ENCODE results near the gene ZACN.

Gene ZACN

GRCh38 chr17:76063875-76064546 is 15.0 kb upstream of the ZACN start:
- no peak overlapping the region for H2AFZ ChIP-seq (ENCODE audit: low read length)
- TF ChIP-seq EZH2 (optimal IDR thresholded peaks at IDR 0.05; ENCODE audit: low read depth, low read length), result no peak
- no peak for TF ChIP-seq EZH2phosphoT487 (IDR thresholded peaks at IDR 0.05; ENCODE audit: low read length)
- no peak for TF ChIP-seq CTCF (IDR thresholded peaks at IDR 0.05; ENCODE audit: low read length)
- H3K9ac ChIP-seq (ENCODE audit: low read length), result no peak overlapping the region
- H4K20me1 ChIP-seq (ENCODE audit: insufficient read depth, low read length), result no peaks in the 10 kb centered on the region
- no peak for DNase-seq
- H3K4me2 ChIP-seq (ENCODE audit: low read depth, low read length), result no peak overlapping the region
- H3K27me3 ChIP-seq (replicated peaks; ENCODE audit: insufficient read depth, low read length), result no peaks in the 10 kb centered on the region
- H3K36me3 ChIP-seq (replicated peaks; ENCODE audit: insufficient read depth, low read length), result peaks cover 34% of the 10 kb centered on the region; the same call in 1 of the 2 replicates
- H3K9me3 ChIP-seq (replicated peaks; ENCODE audit: insufficient read depth, low read length), result no peaks in the 10 kb centered on the region
- no peaks in the 10 kb centered on the region for H3K4me1 ChIP-seq (ENCODE audit: low read length)
- H3K9me2 ChIP-seq (replicated peaks; ENCODE audit: insufficient read depth, low read length), result no peaks in the 10 kb centered on the region
- no peaks in the 10 kb centered on the region for H3F3A ChIP-seq (ENCODE audit: insufficient read depth, low read length)
- H3K79me2 ChIP-seq (ENCODE audit: low read length), result peaks cover 33% of the 10 kb centered on the region
- no peak overlapping the region for H3K4me3 ChIP-seq (ENCODE audit: low read length)
- H3K27ac ChIP-seq (ENCODE audit: low read length), result no peak overlapping the region

- no peak overlapping the region for H3K4me2 ChIP-seq (ENCODE audit: low read depth, low read length)
These were observed 13.2 kb upstream of the ZACN start for GRCh38 chr17:76065775-76066174.

DNA sequence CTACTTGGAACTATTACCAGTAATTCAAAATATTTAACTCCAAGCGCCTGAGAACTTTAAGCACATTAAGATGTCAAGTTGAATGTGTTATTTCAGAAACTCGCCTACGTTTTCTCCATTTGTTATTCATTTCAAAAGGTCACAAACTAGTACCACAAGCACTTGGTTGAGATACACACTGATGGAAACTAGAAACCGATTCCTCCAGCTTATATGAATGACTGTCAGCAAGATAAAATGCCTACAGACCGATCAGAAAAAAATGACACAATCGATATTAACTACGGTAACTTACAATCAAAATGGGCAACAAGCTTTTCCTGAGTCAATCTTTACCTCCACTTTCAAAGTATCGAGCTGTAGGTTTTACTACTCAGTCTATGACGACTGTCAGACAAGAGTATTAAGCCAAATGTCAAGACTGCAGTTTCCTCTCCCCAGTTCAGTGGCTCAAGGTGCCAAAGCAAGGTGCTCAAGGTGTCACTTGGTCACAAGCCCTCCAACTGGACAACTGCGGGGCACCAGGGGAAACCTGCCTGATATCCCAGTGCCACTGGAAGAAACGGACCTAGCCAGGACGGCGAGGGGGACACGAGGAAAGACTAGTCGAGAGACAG is 7.3 kb upstream of the ZACN start:
- H2AFZ ChIP-seq (ENCODE audit: low read length), result peak overlapping the region; percentile 99
- H4K20me1 ChIP-seq (ENCODE audit: insufficient read depth, low read length), result no peaks in the 10 kb centered on the region
- H3K9ac ChIP-seq (ENCODE audit: low read length), result peak overlapping the region; percentile 91
- no peaks in the 10 kb centered on the region; the same call in 1 of the 2 replicates for H3F3A ChIP-seq (ENCODE audit: insufficient read depth, low read length)
- H3K27ac ChIP-seq (ENCODE audit: low read length), result peak overlapping the region; percentile 51; the same call in 1 of the 2 replicates
- H3K36me3 ChIP-seq (replicated peaks; ENCODE audit: insufficient read depth, low read length), result 0 out of 2 replicates have a peak, but pooled peaks cover 5% of the 10 kb centered on the region
- H3K9me2 ChIP-seq (replicated peaks; ENCODE audit: insufficient read depth, low read length), result no peaks in the 10 kb centered on the region
- peak overlapping the region; percentile 97 for H3K4me2 ChIP-seq (ENCODE audit: low read depth, low read length)
- H3K27me3 ChIP-seq (replicated peaks; ENCODE audit: insufficient read depth, low read length), result peaks cover 25% of the 10 kb centered on the region
- peaks cover 9% of the 10 kb centered on the region for H3K4me1 ChIP-seq (ENCODE audit: low read length)
- TF ChIP-seq EZH2 (optimal IDR thresholded peaks at IDR 0.05; ENCODE audit: low read depth, low read length), result no peak
- TF ChIP-seq CTCF (IDR thresholded peaks at IDR 0.05; ENCODE audit: low read length), result no peak
- TF ChIP-seq EZH2phosphoT487 (IDR thresholded peaks at IDR 0.05; ENCODE audit: low read length), result no peak
- H3K4me3 ChIP-seq (ENCODE audit: low read length), result peak overlapping the region; percentile 85
- H3K9me3 ChIP-seq (replicated peaks; ENCODE audit: insufficient read depth, low read length), result no peaks in the 10 kb centered on the region
- H3K79me2 ChIP-seq (ENCODE audit: low read length), result peaks cover 61% of the 10 kb centered on the region
- DNase-seq, result peak; percentile 30

More at GRCh38 chr17:76065775-76066174, 13.2 kb upstream of the ZACN start:
- Histone ChIP-seq H3F3A (ENCODE audit: insufficient read depth, low read length) (no peaks in the 10 kb centered on the region), H3K36me3 (replicated peaks; ENCODE audit: insufficient read depth, low read length) (peaks cover 27% of the 10 kb centered on the region; the same call in 1 of the 2 replicates), H2AFZ (ENCODE audit: low read length) (no peak overlapping the region), H3K4me1 (ENCODE audit: low read length) (peaks cover 6% of the 10 kb centered on the region), H3K9ac (ENCODE audit: low read length) (no peak overlapping the region), H4K20me1 (ENCODE audit: insufficient read depth, low read length) (no peaks in the 10 kb centered on the region), H3K9me3 (replicated peaks; ENCODE audit: insufficient read depth, low read length) (no peaks in the 10 kb centered on the region), H3K27me3 (replicated peaks; ENCODE audit: insufficient read depth, low read length) (no peaks in the 10 kb centered on the region), H3K79me2 (ENCODE audit: low read length) (peaks cover 50% of the 10 kb centered on the region), H3K9me2 (replicated peaks; ENCODE audit: insufficient read depth, low read length) (no peaks in the 10 kb centered on the region), H3K27ac (ENCODE audit: low read length) (no peak overlapping the region), H3K4me3 (ENCODE audit: low read length) (no peak overlapping the region)
- DNase-seq, result no peak
- TF ChIP-seq EZH2 (optimal IDR thresholded peaks at IDR 0.05; ENCODE audit: low read depth, low read length), result no peak
- TF ChIP-seq CTCF (IDR thresholded peaks at IDR 0.05; ENCODE audit: low read length), result no peak
- no peak for TF ChIP-seq EZH2phosphoT487 (IDR thresholded peaks at IDR 0.05; ENCODE audit: low read length)

All from MM.1S (cell line).